H1 (cell line): ENCODE results near the gene SPATS2.

Experiments used
- CBX5 ChIP-seq: fragments of 300-800, 300-1000 bp; sonication (generic); IDR thresholded peaks from 2 replicates; pipeline ENCODE4 v1.7.1; 2016; ENCODE audit warnings: antibody characterized with exemption, low read length, low read depth
- CBX8 ChIP-seq: fragments of 300-800, 300-1000 bp; sonication (generic); IDR thresholded peaks from 2 replicates; pipeline ENCODE4 v1.7.1; 2016; ENCODE audit warnings: low read depth, low read length, borderline replicate concordance
- CTBP2 ChIP-seq: IDR thresholded peaks from 2 replicates; pipeline ENCODE4 v1.7.0; 2011; ENCODE audit warnings: borderline replicate concordance, mild to moderate bottlenecking, moderate library complexity, mixed read lengths, low read length; ENCODE audit not compliant: insufficient read depth, insufficient read length
- EZH2 ChIP-seq: fragments of 200-600 bp; sonication (generic); IDR thresholded peaks from 2 replicates; pipeline ENCODE4 v1.7.1; 2012; ENCODE audit warnings: low read depth, mild to moderate bottlenecking, moderate library complexity, low read length, inconsistent platforms; ENCODE audit not compliant: severe bottlenecking
- POLR2AphosphoS5 ChIP-seq: IDR thresholded peaks from 2 replicates; pipeline ENCODE4 v1.6.1; 2011; ENCODE audit warnings: low read depth, low read length
- RAD21 ChIP-seq, 2 experiments: IDR thresholded peaks in 1 of 2; conservative IDR thresholded peaks in 1 of 2; 2 replicates each; pipeline ENCODE4 v1.6.1; 2011; ENCODE audit warnings: low read depth in 2 of 2, low read length in 2 of 2, improper control_type of control experiment in 1 of 2, inconsistent platforms in 1 of 2, mild to moderate bottlenecking in 1 of 2, moderate library complexity in 1 of 2
- SRF ChIP-seq: IDR thresholded peaks from 2 replicates; pipeline ENCODE4 v1.6.1; 2011; ENCODE audit warnings: mild to moderate bottlenecking, low read depth, low read length, moderate library complexity
- TCF12 ChIP-seq: IDR thresholded peaks from 2 replicates; pipeline ENCODE4 v1.6.1; 2011; ENCODE audit warnings: low read depth, mild to moderate bottlenecking, low read length
- TF ChIP-seq, protein P1 (sequence below), 3 experiments: IDR thresholded peaks; 1 replicate in 2 of 3; 2 replicates in 1 of 3; pipeline versions ENCODE4 v1.5.1 to v1.6.1; 2011; ENCODE audit warnings: low read length in 3 of 3, mild to moderate bottlenecking in 3 of 3, inconsistent platforms in 2 of 3, low read depth in 1 of 3, moderate library complexity in 1 of 3; ENCODE audit not compliant: insufficient read depth in 1 of 3; ENCODE audit errors: control extremely low read depth in 1 of 3

- TF ChIP-seq CBX8, result no peak
- TF ChIP-seq EZH2, result no peak
- TF ChIP-seq SRF, result no peak
- TF ChIP-seq, protein P1, sequence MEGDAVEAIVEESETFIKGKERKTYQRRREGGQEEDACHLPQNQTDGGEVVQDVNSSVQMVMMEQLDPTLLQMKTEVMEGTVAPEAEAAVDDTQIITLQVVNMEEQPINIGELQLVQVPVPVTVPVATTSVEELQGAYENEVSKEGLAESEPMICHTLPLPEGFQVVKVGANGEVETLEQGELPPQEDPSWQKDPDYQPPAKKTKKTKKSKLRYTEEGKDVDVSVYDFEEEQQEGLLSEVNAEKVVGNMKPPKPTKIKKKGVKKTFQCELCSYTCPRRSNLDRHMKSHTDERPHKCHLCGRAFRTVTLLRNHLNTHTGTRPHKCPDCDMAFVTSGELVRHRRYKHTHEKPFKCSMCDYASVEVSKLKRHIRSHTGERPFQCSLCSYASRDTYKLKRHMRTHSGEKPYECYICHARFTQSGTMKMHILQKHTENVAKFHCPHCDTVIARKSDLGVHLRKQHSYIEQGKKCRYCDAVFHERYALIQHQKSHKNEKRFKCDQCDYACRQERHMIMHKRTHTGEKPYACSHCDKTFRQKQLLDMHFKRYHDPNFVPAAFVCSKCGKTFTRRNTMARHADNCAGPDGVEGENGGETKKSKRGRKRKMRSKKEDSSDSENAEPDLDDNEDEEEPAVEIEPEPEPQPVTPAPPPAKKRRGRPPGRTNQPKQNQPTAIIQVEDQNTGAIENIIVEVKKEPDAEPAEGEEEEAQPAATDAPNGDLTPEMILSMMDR (IDR thresholded peaks at IDR 0.05; ENCODE audit: control extremely low read depth in 1 of 3, insufficient read depth in 1 of 3, low read depth in 1 of 3, low read length in 3 of 3), result peak; percentile 86 to 89 (median 88)
- no peak for TF ChIP-seq CBX5
- no peak for TF ChIP-seq POLR2AphosphoS5
- no peak for TF ChIP-seq CTBP2
- no peak for TF ChIP-seq TCF12
- peak; percentile 86 to 93 for TF ChIP-seq RAD21 (IDR thresholded peaks at IDR 0.05 in 1 of 2, conservative IDR thresholded peaks at IDR 0.05 in 1 of 2; ENCODE audit: low read depth in 2 of 2, low read length in 2 of 2)
Observed at GRCh38 chr12:49331380-49332222, 35.7 kb upstream of the SPATS2 start.
